ENCODE data around the gene RPS5. TPM values are rescaled to one million over a fixed set of nuclear protein-coding genes. Genes with fewer than 3 reads are reported as not detected.
A peak's percentile ranks its signal among the peaks of the same experiment; 100 is the strongest.
"Not testable (repeated sequence)": the region's sequence is repeated elsewhere in the genome, so short reads cannot be mapped to it uniquely, and the experiment has no call there.

The RPS5 gene
- total RNA-seq, 2 donors from 2014 or later, result 714 to 768 TPM

- intact Hi-C loops (cut with DNase I), result no loop called here
- no peak for DNase-seq (ENCODE audit: low spot score)
These were observed 12.8 kb downstream of the RPS5 start for GRCh38 chr19:58399903-58400302.

- no peak for DNase-seq (ENCODE audit: low spot score)
- intact Hi-C loops (cut with DNase I), result no loop called here
These were observed 13.3 kb downstream of the RPS5 start for GRCh38 chr19:58400316-58400915.

- peak; percentile 100 for DNase-seq (ENCODE audit: low spot score)
- intact Hi-C loops (cut with DNase I), result no loop called here
These were observed 14.1 kb downstream of the RPS5 start for GRCh38 chr19:58400916-58401839.

GRCh38 chr19:58401840-58402421 lies 14.9 kb downstream of the RPS5 start:
- DNase-seq (ENCODE audit: low spot score), result no peak
- intact Hi-C loops (cut with DNase I), result no loop called here

GRCh38 chr19:58403920-58404478 lies 16.9 kb downstream of the RPS5 start:
- peak; percentile 11 for DNase-seq (ENCODE audit: low spot score)
- intact Hi-C loops (cut with DNase I), result not testable (repeated sequence)

GRCh38 chr19:58406818-58407657 lies 20.0 kb downstream of the RPS5 start:
- intact Hi-C loops (cut with DNase I), result no loop called here
- peak; percentile 54 for DNase-seq (ENCODE audit: low spot score)

GRCh38 chr19:58407658-58408151 lies 20.6 kb downstream of the RPS5 start:
- peak; percentile 78 for DNase-seq (ENCODE audit: low spot score)
- intact Hi-C loops (cut with DNase I), result no loop called here

- DNase-seq (ENCODE audit: low spot score), result peak; percentile 98
- intact Hi-C loops (cut with DNase I), result no loop called here
These were observed 21.3 kb downstream of the RPS5 start, which contains the start of gene ZNF584 for GRCh38 chr19:58408152-58409009. Gene ZNF584 (plus strand): TSS chr19:58408649. CDS start chr19:58409148, 499 bp downstream.

GRCh38 chr19:58409010-58409790 lies 22.1 kb downstream of the RPS5 start:
- DNase-seq (ENCODE audit: low spot score), result peak; percentile 73
- intact Hi-C loops (cut with DNase I), result no loop called here

GRCh38 chr19:58416604-58417003 lies 29.5 kb downstream of the RPS5 start:
- intact Hi-C loops (cut with DNase I), result no loop called here
- DNase-seq (ENCODE audit: low spot score), result no peak

- intact Hi-C loops (cut with DNase I), result no loop called here
- DNase-seq (ENCODE audit: low spot score), result no peak
These were observed 30.0 kb downstream of the RPS5 start for GRCh38 chr19:58417071-58417470.

GRCh38 chr19:58428617-58429016 lies 41.5 kb downstream of the RPS5 start:
- no peak for DNase-seq (ENCODE audit: low spot score)
- intact Hi-C loops (cut with DNase I), result no loop called here

- DNase-seq (ENCODE audit: low spot score), result no peak
- intact Hi-C loops (cut with DNase I), result no loop called here
These were observed 42.7 kb downstream of the RPS5 start for GRCh38 chr19:58429745-58430144.

- intact Hi-C loops (cut with DNase I), result no loop called here
- no peak for DNase-seq (ENCODE audit: low spot score)
These were observed 47.1 kb downstream of the RPS5 start for GRCh38 chr19:58434217-58434616.

GRCh38 chr19:58439576-58440554 lies 52.8 kb downstream of the RPS5 start, which contains the start of gene ZNF132:
Gene ZNF132 (minus strand): TSS chr19:58440153. CDS start chr19:58439821, 332 bp downstream.
- DNase-seq (ENCODE audit: low spot score), result peak; percentile 99
- intact Hi-C loops (cut with DNase I), result no loop called here

GRCh38 chr19:58440556-58440955 lies 53.5 kb downstream of the RPS5 start:
- no peak for DNase-seq (ENCODE audit: low spot score)
- intact Hi-C loops (cut with DNase I), result no loop called here
